Measurements from ENCODE around the gene HAPLN1. TPM values are rescaled to one million over a fixed set of nuclear protein-coding genes. Genes with fewer than 3 reads are reported as not detected.

Gene HAPLN1
- total RNA-seq, result 0.75 and 1.4 TPM in 2 replicates
- long read RNA-seq, full-length matches to known transcripts, result 5 of 6 reads
- long read RNA-seq, partial matches to known transcripts, result 0 of 6 reads
- long read RNA-seq, other reads (novel, unspliced or antisense), result 1 of 6 reads

GRCh38 chr5:83720836-83721537 is at the start of gene HAPLN1:
Gene HAPLN1, minus strand, starts transcription at chr5:83720855. Its CDS starts 47,332 bp downstream, at chr5:83673523.
- H3K27ac Mint-ChIP-seq (ENCODE audit: unreplicated experiment), result peak within 1 kb of the TSS; percentile 94
- H3K27me3 Mint-ChIP-seq (ENCODE audit: low read depth), result peaks cover 20% of the 10 kb centered on the region
- DNase-seq (ENCODE audit: low read depth, low spot score), result peak; percentile 6
- TF ChIP-seq, protein P1, sequence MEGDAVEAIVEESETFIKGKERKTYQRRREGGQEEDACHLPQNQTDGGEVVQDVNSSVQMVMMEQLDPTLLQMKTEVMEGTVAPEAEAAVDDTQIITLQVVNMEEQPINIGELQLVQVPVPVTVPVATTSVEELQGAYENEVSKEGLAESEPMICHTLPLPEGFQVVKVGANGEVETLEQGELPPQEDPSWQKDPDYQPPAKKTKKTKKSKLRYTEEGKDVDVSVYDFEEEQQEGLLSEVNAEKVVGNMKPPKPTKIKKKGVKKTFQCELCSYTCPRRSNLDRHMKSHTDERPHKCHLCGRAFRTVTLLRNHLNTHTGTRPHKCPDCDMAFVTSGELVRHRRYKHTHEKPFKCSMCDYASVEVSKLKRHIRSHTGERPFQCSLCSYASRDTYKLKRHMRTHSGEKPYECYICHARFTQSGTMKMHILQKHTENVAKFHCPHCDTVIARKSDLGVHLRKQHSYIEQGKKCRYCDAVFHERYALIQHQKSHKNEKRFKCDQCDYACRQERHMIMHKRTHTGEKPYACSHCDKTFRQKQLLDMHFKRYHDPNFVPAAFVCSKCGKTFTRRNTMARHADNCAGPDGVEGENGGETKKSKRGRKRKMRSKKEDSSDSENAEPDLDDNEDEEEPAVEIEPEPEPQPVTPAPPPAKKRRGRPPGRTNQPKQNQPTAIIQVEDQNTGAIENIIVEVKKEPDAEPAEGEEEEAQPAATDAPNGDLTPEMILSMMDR (conservative IDR thresholded peaks at IDR 0.05), result no peak
- H3K4me1 Mint-ChIP-seq, result peaks cover 51% of the 10 kb centered on the region
- no peaks in the 10 kb centered on the region for H3K36me3 Mint-ChIP-seq (ENCODE audit: low read depth)
- H3K4me3 Mint-ChIP-seq, result peak within 1 kb of the TSS; percentile 93
- no peaks in the 10 kb centered on the region for H3K9me3 Mint-ChIP-seq

DNA sequence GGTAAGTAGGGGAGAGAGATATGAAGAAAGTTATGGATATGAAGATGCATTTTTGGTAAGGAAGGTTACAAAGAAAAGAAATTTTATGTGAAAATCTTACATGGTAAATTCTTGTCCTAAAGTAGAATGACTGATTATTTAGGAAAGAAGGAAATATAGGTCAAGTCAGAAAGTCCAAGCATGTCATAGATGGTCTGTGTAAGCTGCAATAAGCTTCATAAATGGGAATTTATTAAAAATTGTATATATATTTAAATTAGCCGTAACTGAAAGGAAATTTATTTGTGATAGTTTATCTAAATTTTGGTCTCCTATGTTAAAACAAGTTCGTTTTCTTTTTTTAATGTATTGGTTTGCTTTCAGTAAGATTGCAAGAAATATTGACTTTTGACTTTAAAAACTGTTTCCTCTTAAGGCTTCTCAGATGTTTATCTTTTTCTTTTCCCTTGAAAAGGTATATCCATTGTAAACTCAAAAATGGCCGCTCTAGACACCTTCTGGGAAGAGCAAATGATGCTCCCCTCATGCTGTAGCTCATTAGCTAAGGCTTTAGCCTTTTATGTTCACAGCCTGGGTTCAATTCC is 46.8 kb upstream of the HAPLN1 start:
- Mint-ChIP-seq H3K27ac (ENCODE audit: unreplicated experiment) (no peak overlapping the region), H3K27me3 (ENCODE audit: low read depth) (no peaks in the 10 kb centered on the region), H3K4me1 (no peaks in the 10 kb centered on the region), H3K36me3 (ENCODE audit: low read depth) (peaks cover 26% of the 10 kb centered on the region), H3K4me3 (no peak overlapping the region), H3K9me3 (peaks cover 18% of the 10 kb centered on the region)
- TF ChIP-seq, protein P1 (conservative IDR thresholded peaks at IDR 0.05), result no peak
- no peak for DNase-seq (ENCODE audit: low read depth, low spot score)

DNA sequence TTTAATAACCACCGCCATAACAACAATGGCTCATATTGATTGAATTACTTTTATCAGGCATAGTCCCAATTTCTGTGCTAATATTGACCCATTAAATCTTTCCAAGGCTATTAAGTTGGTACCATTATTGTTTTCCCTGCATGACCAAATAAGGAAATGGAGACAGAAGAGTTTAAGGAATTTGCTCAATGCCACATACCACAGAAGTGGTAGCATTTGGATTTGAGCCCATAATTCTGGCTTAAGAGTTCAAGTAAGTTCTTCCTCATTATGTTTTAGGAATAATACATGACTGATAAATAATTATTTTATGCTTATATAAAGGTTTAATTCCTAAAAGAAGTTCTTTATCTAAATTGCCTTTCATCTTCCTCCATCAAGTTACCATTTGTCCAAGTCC is 43.4 kb upstream of the HAPLN1 start:
- Mint-ChIP-seq H3K27ac (ENCODE audit: unreplicated experiment) (no peak overlapping the region), H3K27me3 (ENCODE audit: low read depth) (no peaks in the 10 kb centered on the region), H3K9me3 (peaks cover 17% of the 10 kb centered on the region), H3K36me3 (ENCODE audit: low read depth) (peaks cover 18% of the 10 kb centered on the region), H3K4me3 (no peak overlapping the region), H3K4me1 (no peaks in the 10 kb centered on the region)
- TF ChIP-seq, protein P1 (conservative IDR thresholded peaks at IDR 0.05), result no peak
- no peak for DNase-seq (ENCODE audit: low read depth, low spot score)

DNA sequence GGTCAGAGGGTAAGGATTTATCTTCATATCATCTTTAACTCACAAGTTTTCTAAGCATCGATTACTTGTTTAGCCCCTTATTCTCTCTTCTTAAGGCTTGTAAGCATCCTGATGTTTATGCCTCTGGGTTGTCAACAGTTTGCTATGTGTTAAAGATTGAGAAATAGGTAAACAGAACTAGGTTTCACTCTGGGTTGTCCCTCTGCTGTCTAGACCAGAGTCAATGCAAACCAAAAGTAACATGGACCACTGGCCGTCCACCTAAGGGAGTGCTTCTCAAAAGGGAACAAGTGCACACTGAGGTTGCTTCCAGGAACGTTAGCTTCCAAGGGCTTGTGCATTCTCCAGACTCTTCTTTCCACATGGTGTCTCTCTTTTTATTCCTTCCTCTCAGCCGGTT is 39.9 kb upstream of the HAPLN1 start:
- no peak overlapping the region for H3K27ac Mint-ChIP-seq (ENCODE audit: unreplicated experiment)
- no peak for DNase-seq (ENCODE audit: low read depth, low spot score)
- no peaks in the 10 kb centered on the region for H3K27me3 Mint-ChIP-seq (ENCODE audit: low read depth)
- no peaks in the 10 kb centered on the region for H3K4me1 Mint-ChIP-seq
- H3K4me3 Mint-ChIP-seq, result no peak overlapping the region
- TF ChIP-seq, protein P1 (conservative IDR thresholded peaks at IDR 0.05), result no peak
- H3K9me3 Mint-ChIP-seq, result peaks cover 32% of the 10 kb centered on the region
- peaks cover 7% of the 10 kb centered on the region for H3K36me3 Mint-ChIP-seq (ENCODE audit: low read depth)

- H3K4me1 Mint-ChIP-seq, result no peaks in the 10 kb centered on the region
- no peaks in the 10 kb centered on the region for H3K27me3 Mint-ChIP-seq (ENCODE audit: low read depth)
- peaks cover 8% of the 10 kb centered on the region for H3K36me3 Mint-ChIP-seq (ENCODE audit: low read depth)
- no peak overlapping the region for H3K4me3 Mint-ChIP-seq
- H3K9me3 Mint-ChIP-seq, result peaks cover 32% of the 10 kb centered on the region
- H3K27ac Mint-ChIP-seq (ENCODE audit: unreplicated experiment), result no peak overlapping the region
- TF ChIP-seq, protein P1 (conservative IDR thresholded peaks at IDR 0.05), result no peak
- no peak for DNase-seq (ENCODE audit: low read depth, low spot score)
Observed at GRCh38 chr5:83752700-83753099, 32.0 kb upstream of the HAPLN1 start.

Data from neural crest cell (in vitro differentiated cells).